ENCODE data around the gene FDXACB1.

GRCh38 chr11:111926505-111927391 is 47.8 kb upstream of the FDXACB1 start:
- peak; percentile 22 to 40 (median 34) for TF ChIP-seq POLR2AphosphoS5 (IDR thresholded peaks at IDR 0.05)
- TF ChIP-seq, protein P1, sequence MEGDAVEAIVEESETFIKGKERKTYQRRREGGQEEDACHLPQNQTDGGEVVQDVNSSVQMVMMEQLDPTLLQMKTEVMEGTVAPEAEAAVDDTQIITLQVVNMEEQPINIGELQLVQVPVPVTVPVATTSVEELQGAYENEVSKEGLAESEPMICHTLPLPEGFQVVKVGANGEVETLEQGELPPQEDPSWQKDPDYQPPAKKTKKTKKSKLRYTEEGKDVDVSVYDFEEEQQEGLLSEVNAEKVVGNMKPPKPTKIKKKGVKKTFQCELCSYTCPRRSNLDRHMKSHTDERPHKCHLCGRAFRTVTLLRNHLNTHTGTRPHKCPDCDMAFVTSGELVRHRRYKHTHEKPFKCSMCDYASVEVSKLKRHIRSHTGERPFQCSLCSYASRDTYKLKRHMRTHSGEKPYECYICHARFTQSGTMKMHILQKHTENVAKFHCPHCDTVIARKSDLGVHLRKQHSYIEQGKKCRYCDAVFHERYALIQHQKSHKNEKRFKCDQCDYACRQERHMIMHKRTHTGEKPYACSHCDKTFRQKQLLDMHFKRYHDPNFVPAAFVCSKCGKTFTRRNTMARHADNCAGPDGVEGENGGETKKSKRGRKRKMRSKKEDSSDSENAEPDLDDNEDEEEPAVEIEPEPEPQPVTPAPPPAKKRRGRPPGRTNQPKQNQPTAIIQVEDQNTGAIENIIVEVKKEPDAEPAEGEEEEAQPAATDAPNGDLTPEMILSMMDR (IDR thresholded peaks at IDR 0.05) = no peak
- TF ChIP-seq POLR2A (IDR thresholded peaks at IDR 0.05) = no peak
- no peak for TF ChIP-seq EP300 (IDR thresholded peaks at IDR 0.05)

All from suprapubic skin (tissue), 4 donors.